COR-L47 (cell line): ENCODE results near the gene RNF31.

Experiments used
- DNase-seq: peaks from one replicate; lab custom pipeline; 2025; lab: John Stamatoyannopoulos, UW

Gene RNF31

DNA sequence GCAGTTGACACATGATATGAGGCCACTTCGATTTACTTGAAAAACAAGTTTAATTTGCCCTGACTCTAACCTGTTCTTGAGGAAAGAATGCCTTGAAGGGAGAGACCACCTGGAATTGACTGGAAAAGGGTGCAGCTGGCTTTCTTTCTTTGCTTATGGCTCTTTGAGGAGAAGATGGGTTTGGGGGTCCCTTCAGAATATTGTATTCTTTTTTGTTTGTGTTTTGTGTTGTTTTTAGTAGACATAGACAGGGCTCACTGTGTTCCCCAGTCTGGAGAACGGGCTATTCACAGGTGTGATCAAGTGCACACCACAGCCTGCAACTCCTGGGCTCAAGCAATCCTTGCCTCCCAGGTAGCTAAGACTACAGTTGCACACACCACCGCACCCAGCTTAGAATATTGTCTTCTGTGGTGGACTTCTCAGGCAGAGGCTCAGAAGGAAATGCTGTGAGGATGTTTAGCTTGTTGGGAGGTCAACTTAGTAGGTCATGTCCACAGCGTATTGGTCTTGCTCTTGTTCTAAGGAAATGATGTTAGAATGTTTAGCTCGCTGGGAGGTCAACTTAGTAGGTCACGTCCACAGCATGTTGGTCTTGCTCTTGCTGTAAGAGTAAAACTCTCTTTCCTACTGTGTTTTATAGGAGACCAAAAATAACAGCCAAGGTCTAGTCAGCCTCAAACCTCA lies 31.0 kb upstream of the RNF31 start:
- DNase-seq: no peak

DNA sequence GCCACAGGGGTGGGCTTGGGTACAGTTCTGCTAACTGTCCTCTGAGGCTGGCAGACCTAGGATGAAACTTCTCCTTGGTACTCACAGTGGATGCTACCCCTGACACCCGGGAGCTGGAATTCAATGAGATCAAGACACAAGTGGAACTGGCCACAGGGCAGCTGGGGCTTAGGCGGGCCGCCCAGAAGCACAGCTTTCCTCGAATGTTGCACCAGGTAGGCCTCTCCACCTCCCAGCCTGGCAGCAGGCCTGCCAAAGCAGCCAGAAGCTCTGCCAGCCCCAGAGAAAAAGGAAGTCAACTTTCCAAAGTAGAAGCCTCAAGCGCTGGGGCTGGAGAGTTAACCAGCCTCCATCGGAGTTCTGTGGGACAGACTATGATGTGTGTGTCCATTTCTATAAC lies 30.1 kb upstream of the RNF31 start:
- no peak for DNase-seq

DNA sequence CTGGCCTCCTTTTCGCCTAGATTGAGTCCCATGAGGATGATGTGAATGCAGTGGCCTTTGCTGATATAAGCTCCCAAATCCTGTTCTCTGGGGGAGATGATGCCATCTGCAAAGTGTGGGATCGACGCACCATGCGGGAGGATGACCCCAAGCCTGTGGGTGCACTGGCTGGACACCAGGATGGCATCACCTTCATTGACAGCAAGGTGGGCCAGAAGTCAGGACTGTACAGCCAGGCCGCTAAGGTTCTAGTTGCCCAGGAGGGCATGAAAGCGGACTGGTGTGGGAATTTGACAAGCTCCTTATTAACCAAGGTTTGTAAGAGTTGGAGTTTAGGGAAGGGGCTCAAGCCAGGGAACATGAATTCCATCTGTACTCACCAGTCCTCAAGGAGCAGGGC lies 27.6 kb upstream of the RNF31 start:
- DNase-seq: no peak

DNA sequence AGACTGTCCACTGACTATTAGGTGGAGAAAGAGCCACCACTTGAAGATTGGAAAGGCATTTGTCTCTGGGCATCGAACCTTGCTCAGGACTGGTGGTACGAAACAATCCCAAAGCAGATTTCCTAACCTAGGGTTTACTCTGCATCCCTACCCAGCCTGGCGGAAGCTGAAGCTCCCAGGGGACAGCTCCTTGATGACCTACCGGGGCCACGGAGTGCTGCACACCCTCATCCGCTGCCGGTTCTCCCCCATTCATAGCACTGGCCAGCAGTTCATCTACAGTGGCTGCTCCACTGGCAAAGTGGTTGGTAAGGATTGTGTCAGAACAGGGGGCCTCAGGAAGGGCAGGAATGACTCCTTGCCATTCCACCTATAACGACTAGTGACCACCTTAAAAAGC lies 26.1 kb upstream of the RNF31 start:
- DNase-seq: no peak

DNA sequence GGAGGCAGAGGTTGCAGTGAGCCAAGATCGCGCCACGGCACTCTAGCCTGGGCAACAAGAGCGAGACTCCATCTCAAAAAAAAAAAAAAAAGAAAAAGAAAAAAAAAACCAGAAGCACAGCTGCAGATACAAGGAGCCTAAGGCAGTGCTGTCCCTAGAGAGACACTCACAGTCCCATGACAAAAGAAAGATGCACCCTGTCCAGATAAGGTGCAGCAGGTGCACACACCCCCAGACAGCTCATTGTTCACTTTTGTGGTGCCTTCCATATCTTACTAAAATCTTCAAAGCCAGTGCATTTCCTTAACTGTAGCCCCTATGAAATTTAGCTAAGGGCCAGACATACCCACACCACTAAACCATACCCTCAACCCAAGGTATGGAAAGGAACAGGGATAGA lies 24.9 kb upstream of the RNF31 start:
- no peak for DNase-seq

DNA sequence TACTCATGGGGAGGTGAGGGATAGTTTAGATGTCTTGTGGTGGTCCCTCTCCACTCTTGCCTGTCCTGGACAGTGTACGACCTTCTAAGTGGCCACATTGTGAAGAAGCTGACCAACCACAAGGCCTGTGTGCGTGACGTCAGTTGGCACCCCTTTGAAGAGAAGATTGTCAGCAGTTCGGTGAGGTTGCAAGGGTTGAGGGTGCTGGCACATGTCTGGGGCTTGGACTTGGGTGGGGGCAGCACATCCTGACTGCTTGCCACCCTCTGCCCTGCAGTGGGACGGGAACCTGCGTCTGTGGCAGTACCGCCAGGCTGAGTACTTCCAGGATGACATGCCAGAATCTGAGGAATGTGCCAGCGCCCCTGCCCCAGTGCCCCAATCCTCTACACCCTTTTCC lies 24.4 kb upstream of the RNF31 start:
- DNase-seq: no peak

DNA sequence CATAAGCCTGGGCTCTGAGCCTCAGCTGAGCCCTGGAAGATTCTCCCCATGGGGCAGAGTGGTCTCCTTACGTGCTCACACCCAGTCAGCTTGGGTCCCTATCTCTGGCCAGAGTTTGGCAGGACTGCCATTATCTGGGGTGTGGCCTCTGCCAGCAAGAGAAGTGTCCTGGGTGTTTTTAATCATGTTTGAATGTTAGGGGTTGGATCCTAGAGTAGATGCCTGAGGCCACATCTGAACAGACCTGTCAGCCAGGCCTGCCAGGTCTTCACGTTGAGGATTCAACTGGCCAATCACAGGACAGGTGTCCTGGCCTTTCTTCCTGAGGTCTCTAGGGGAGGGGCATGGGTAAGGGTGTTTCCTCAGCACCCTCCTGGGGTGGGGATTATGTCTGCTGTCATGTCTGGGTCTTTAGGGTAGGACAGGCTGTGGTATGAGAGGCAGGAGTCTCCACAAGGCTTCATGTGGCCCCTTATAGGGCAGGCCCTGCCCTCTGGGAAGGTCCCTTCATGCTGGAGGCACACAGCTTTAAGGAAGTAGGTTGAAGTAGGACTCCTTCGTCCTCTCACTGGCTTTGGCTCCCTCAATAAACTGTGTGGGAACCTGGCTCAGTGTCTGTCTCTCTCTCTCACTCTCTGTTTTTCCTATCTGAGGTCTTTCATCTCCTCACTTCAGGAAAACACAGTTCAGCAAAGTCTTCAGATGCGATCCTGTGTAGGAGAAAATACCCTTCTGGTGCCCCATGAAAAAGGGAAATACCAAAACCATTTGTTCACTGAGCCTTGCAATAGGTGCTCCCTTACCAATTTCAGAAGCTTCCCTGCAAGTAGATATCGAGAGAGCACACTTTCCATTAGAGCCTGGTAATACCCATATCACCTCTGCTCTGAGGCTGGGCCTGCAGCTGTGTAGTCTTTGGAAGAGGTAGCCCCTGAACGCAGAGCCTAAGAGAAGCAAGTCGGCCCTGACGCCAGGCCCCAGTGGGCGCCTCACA lies 23.6 kb upstream of the RNF31 start:
- no peak for DNase-seq

DNA sequence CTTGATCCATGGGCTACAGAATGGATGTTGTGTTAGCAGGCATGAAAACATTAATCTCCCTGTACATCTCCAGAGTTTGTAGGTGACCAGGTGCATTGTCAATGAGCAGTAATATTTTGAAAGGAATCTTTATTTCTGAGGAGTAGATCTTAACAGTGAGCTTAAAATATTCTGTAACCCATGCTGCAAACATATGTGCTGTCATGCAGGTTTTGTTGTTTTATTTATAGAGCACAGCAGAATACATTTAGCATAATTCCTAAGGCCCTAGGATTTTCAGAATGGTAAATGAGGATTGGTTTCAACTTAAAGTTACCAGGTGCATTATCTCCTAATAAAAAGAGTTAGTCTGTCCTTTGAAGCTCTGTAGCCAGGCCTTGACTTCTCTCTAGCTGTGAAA lies 20.4 kb upstream of the RNF31 start:
- DNase-seq: no peak

DNA sequence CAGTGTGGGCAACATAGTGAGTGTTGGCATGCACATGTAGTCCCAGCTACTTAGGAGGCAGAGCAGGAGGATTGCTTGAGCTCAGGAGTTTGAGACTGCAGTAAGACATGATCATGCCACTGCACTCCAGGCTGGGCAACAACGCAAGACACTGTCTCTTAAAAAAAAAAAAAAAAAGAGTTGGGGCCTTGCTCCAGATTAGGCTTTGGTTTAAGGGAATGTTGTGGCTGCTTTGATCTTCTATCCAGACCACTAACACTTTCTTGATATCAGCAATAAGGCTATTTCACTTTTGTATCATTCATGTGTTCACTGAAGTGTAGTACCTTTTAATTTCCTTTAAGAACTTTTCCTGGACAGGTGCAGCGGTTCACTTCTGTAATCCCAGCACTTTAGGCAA lies 19.6 kb upstream of the RNF31 start:
- no peak for DNase-seq

DNA sequence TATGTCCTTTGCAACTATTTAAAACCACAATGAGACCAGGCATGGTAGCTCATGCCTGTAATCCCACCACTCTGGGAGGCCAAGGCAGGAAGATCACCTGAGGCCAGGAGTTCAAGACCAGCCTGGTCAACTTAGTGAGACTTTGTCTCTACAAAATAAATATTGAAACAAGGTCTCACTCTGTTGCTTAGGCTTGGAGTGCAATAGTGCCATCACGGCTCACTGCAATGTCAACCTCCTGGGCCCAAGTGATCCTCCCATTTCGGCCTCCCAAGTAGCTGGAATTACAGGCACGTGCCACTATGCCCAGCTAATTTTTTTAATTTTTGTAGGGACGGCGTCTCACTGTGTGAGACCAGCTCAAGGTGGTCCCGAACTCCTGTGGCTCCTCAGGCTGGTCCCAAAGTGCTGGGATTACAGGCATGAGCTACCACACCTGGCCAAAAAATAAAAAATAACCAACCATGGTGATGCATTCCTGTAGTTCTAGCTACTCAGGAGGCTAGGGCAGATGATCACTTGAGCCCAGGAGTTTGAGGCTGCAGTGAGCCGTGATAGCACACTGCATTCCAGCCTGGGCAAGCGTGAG lies 17.8 kb upstream of the RNF31 start:
- no peak for DNase-seq

DNA sequence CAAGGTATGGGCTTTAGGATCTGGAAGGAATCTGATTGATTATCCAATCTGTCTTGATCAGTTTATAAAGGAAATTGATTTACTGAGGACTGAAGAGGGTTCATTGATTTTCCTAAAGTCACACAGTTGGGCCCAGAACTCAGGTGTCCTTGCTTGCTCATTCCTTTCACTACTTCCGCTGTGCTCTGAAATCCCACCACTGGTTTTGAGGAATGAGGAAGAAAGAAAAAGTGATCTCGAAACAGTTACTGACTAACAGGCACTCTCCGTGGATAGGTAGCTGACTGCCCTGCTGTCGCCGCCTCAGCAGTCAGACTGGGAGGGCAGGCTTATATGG lies 16.9 kb upstream of the RNF31 start, which contains the start of gene FITM1:
TSS of gene FITM1 (plus strand) at position 280 of the 337 bp plus-strand sequence. CDS start 905 bp downstream, outside the sequence.
- DNase-seq: no peak

DNA sequence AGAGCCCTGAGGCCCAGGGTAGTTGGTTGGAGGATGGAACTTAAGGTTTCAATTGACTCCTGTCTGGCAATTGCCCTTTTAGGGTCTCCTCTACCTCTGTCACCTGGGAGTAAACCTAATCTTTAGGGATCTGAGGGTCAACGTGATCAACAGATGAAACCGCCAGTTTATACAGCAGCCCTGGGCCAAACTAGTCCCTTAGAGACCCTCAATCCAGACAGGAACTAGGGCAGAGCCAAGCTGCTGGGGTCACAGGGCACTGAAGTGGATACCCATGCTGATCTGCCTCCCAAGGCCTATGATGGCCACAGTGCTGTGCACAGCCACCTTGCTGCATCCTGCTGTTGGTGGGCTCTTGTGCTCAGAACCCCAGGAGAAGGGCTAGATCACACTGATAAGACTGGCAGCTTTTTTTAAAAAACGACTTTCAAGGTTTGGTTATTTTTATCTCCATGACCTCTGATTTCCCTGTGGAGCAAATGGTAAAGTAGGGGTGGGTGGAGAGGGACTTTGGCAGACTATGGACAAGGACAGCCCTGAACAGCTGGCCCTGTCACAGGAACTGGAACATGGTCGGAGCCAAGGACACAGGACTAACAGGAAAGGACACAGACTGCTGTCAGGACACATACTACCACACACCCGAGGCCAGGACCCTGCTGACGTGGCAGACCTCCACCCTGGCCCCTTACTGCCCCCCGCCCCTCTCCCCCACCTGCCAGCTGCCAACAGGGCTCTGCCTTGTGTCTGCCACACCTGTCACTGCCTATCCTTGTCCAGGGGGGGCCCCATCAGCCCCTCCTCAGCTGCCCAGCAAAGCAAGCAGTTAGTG lies 16.4 kb upstream of the RNF31 start:
- DNase-seq: no peak

DNA sequence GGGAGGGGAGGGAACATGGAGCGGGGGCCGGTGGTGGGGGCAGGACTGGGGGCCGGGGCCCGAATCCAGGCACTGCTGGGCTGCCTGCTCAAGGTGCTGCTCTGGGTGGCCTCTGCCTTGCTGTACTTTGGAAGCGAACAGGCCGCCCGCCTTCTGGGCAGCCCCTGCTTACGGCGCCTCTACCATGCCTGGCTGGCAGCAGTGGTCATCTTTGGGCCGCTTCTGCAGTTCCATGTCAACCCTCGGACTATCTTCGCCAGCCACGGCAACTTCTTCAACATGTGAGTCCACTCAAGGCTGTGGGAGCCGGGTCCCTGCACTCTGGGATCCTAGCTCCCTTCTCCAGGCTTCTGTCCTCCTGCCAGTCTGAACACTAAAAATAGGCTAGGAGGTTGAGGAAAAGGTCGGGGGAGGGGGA lies 15.7 kb upstream of the RNF31 start:
- DNase-seq: no peak

DNA sequence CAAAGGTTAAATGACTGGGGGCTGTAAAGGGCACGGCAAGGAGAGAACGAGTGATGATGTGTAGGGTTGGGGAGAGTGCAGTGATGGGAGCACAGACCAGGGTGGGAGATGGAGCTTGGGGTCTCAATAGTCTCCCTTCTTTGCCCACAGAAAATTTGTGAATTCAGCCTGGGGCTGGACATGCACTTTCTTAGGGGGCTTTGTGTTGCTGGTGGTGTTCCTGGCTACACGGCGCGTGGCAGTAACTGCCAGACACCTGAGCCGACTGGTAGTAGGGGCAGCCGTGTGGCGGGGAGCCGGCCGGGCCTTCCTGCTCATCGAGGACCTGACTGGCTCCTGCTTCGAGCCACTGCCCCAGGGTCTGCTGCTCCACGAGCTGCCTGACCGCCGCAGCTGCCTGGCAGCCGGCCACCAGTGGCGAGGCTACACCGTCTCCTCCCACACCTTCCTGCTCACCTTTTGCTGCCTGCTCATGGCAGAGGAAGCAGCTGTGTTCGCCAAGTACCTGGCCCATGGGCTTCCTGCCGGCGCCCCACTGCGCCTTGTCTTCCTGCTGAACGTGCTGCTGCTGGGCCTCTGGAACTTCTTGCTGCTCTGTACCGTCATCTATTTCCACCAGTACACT lies 15.1 kb upstream of the RNF31 start:
- peak; percentile 85 for DNase-seq

DNA sequence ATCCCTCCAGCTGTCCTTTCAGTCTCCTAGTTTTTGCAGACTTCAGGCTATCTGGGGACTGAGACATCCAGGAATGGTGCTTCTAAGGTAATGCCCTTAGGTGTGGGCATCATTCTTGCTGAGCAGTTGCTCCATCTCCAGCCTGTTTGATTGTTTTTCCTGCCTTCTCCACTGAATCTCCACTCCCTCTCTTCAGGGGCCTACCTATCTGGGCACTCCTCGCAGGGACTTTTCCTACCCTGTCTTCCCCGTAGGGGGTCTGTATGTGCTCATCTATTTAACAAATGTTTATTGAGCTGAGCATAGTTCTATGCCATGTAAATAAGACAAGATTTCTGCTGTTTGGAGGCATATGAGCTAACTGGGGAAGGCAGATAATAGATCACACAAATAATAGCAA lies 14.3 kb upstream of the RNF31 start:
- no peak for DNase-seq

DNA sequence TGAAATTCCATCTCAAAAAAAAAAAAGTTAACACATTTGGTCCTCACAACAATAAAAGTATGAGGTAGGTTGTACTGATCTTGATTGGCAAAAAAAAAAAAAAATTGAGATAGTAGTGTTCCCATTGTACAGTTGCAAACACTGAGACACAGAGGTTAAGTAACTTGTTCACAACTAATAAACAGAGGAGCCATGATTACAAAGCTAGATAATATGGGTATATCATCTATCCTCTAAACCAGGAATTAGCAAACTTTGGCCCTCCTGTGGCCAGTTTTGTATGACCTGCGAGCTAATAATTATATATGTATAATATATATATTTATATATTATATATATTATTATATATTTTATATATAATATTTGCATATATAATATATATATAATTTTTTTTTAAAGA lies 13.6 kb upstream of the RNF31 start:
- DNase-seq: no peak

DNA sequence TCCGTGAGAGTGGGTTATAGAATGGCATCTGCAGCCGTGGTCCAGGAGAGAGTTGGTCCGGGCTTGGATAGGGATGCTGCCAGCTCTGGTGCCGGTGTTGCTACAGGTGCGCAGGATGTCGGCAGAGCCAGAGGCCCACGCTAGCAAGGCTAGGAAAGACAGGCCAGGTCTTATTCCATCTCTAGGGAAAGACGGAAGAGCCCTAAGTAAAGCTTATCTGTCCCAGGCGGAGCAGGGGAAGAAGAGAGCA lies 11.8 kb upstream of the RNF31 start:
- DNase-seq: no peak

DNA sequence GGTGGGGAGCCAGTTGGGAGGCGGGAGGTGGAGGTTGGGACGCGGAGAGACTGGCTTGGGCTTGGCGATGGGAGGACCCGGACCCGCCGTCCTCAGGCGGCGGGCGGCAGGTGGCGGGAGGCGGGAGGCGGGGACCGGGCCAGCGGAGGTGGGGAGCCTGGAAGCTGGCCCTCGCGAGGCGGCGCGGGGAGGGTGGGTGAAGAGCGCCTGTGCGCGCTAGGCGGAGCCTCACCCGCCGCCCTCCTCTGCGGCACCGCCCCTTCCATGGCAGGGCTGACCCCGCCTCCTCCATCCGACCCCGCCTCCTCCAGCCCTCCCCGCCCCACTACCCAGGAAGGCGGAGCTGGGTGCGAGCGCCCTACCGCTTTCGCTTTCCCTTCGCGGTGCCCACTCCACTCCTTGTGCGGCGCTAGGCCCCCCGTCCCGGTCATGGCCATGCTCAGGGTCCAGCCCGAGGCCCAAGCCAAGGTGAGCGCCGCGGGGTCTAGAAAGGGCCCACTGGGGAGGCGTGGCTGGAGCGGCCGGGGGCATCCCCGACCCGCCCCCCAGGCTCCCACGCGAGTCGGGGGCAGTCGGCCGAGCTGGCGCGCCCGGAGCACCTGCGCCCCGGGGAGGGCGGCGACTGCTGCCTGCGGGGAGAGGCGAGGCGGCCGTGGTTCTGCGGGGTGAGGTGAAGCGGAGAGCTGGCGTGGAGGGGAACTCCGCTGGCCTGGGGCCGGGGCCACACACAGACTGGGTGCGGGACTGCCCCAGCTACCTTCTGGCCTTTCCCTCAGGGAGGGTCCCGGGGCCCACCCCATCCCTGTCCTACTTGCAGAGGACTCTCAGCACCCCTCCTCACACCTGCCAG lies 11.2 kb upstream of the RNF31 start, which contains the start of gene PSME1:
TSS of gene PSME1 (plus strand) at position 361 of the 850 bp plus-strand sequence. CDS start at position 430, 69 bp downstream.
- peak; percentile 95 for DNase-seq

DNA sequence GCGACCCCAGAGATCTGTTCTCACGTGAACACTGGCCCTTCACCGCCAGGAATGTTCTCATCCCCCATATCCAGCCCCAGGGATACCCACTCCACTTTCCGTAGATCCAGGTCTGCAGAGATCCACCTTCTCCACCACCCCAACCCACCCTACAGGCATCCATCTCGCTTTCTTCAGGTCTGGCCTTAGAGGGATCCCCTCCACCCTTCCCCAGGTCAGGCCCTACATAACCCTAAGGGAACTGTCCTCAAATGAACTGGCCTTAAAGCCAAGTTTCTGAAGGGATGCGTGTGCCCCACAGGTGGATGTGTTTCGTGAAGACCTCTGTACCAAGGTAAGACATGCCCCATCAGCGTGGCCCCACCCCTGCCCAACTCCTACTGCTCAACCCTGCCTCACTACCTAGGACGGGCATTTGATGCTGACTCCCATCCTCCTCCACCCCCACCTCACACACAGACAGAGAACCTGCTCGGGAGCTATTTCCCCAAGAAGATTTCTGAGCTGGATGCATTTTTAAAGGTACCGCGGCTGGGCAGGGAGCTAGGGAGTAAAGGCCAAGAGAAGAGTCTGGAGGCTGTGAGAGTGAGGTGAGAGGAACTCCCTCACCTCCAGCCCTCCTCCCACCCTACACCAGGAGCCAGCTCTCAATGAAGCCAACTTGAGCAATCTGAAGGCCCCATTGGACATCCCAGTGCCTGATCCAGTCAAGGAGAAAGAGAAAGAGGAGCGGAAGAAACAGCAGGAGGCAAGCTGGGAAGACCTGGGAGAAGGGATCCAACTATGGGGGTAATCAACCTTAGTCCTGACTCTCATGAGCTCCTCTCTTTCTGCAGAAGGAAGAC lies 10.4 kb upstream of the RNF31 start:
- DNase-seq: no peak
